Right atrium auricular region (tissue), 2 donors: ENCODE measurements around the gene ADARB2. TPM values are rescaled to one million over a fixed set of nuclear protein-coding genes. Genes with fewer than 3 reads are reported as not detected.

Source experiments
- DNase-seq: peaks from one replicate; pipeline ENCODE4 v3.0.0-alpha.2; 2019; ENCODE audit warnings: low spot score
- H3K27ac ChIP-seq, 2 donors: fragments of 200-600 bp; sonication (generic); 1 replicate in 1 of 2; 2 replicates in 1 of 2; pipeline ENCODE4 v1.5.1; 2016 to 2019
- H3K27me3 ChIP-seq, 2 donors: fragments of 200-600 bp; sonication (generic); one replicate each; pipeline versions ENCODE4 v1.5.1 to v1.6.0; 2017 to 2019
- H3K36me3 ChIP-seq: fragments of 200-600 bp; sonication (generic); one replicate; pipeline ENCODE4 v1.5.1; 2016
- H3K4me1 ChIP-seq, 2 donors: fragments of 200-600 bp; sonication (generic); one replicate each; pipeline versions ENCODE4 v1.5.1 to v1.6.0; 2017 to 2019
- H3K4me3 ChIP-seq, 2 donors: fragments of 200-600 bp; sonication (generic); 1 replicate in 1 of 2; 2 replicates in 1 of 2; pipeline ENCODE4 v1.5.1; 2017 to 2019; ENCODE audit warnings: mild to moderate bottlenecking in 1 of 2, moderate library complexity in 1 of 2
- H3K9me3 ChIP-seq, 2 donors: fragments of 200-600 bp; sonication (generic); one replicate each; pipeline ENCODE4 v1.5.1; 2019
- CTCF ChIP-seq, 2 donors: fragments of 200-600 bp; sonication (generic); IDR thresholded peaks; one replicate each; pipeline ENCODE4 v1.5.1; 2019; ENCODE audit warnings: antibody characterized with exemption in 2 of 2
- total RNA-seq, 2 donors: library from RNA; depleted of rRNA; stranded (reverse); fragments of >200 nt; gene quantifications; one replicate each; pipeline ENCODE4 v1.1.0, GENCODE V29; 2016

Gene ADARB2
- total RNA-seq, 2 donors from 2014 or later = 0.33 to 0.71 TPM

GRCh38 chr10:1572519-1573333 lies 164.6 kb downstream of the ADARB2 start:
- H3K27me3 ChIP-seq = no peaks in the 10 kb centered on the region
- H3K9me3 ChIP-seq = no peaks in the 10 kb centered on the region
- no peak for TF ChIP-seq CTCF (IDR thresholded peaks at IDR 0.05)
- no peaks in the 10 kb centered on the region for H3K4me1 ChIP-seq
- no peak overlapping the region for H3K27ac ChIP-seq
- DNase-seq = no peak
- no peak overlapping the region for H3K4me3 ChIP-seq
- no peaks in the 10 kb centered on the region for H3K36me3 ChIP-seq

- Histone ChIP-seq H3K4me3 (no peak overlapping the region), H3K9me3 (no peaks in the 10 kb centered on the region), H3K36me3 (no peaks in the 10 kb centered on the region), H3K27ac (no peak overlapping the region), H3K27me3 (no peaks in the 10 kb centered on the region), H3K4me1 (no peaks in the 10 kb centered on the region)
- DNase-seq = no peak
- TF ChIP-seq CTCF (IDR thresholded peaks at IDR 0.05) = no peak
Observed at GRCh38 chr10:1571587-1572237, 165.6 kb downstream of the ADARB2 start.

GRCh38 chr10:1570416-1571051 lies 166.8 kb downstream of the ADARB2 start:
- H3K9me3 ChIP-seq = no peaks in the 10 kb centered on the region
- no peak for TF ChIP-seq CTCF (IDR thresholded peaks at IDR 0.05)
- no peaks in the 10 kb centered on the region for H3K36me3 ChIP-seq
- no peak overlapping the region for H3K4me3 ChIP-seq
- H3K4me1 ChIP-seq = no peaks in the 10 kb centered on the region
- no peaks in the 10 kb centered on the region for H3K27me3 ChIP-seq
- no peak for DNase-seq
- no peak overlapping the region for H3K27ac ChIP-seq

- H3K27me3 ChIP-seq = no peaks in the 10 kb centered on the region
- H3K4me3 ChIP-seq = no peak overlapping the region
- no peak for DNase-seq
- no peak for TF ChIP-seq CTCF (IDR thresholded peaks at IDR 0.05)
- no peak overlapping the region for H3K27ac ChIP-seq
- H3K4me1 ChIP-seq = no peaks in the 10 kb centered on the region
- no peaks in the 10 kb centered on the region for H3K36me3 ChIP-seq
- no peaks in the 10 kb centered on the region for H3K9me3 ChIP-seq
Observed at GRCh38 chr10:1569208-1569607, 168.1 kb downstream of the ADARB2 start.

- TF ChIP-seq CTCF (IDR thresholded peaks at IDR 0.05) = no peak
Observed at GRCh38 chr10:1567742-1568495, 169.4 kb downstream of the ADARB2 start.

More at GRCh38 chr10:1567742-1568495, 169.4 kb downstream of the ADARB2 start:
- Histone ChIP-seq H3K36me3 (no peaks in the 10 kb centered on the region), H3K27ac (no peak overlapping the region), H3K9me3 (no peaks in the 10 kb centered on the region), H3K4me3 (no peak overlapping the region), H3K4me1 (no peaks in the 10 kb centered on the region), H3K27me3 (no peaks in the 10 kb centered on the region)
- no peak for DNase-seq
